WTC11 (cell line): ENCODE measurements around the gene CELA3A. TPM values are rescaled to one million over a fixed set of nuclear protein-coding genes. Genes with fewer than 3 reads are reported as not detected.
"Not testable (repeated sequence)": the region's sequence is repeated elsewhere in the genome, so short reads cannot be mapped to it uniquely, and the experiment has no call there.

Experiments
- ATAC-seq: fragments of 200-7000 bp; cut with Tn5 transposase; 2 replicates; pipeline ENCODE4 v1.10.0; 2021; ENCODE audit warnings: mild to moderate bottlenecking, moderate library complexity
- CTCF ChIA-PET: fragments of 300-600 bp; sonication (Branson Sonifier 250); formaldehyde crosslinking; loops from one replicate; lab custom pipeline; 2021; ENCODE audit warnings: antibody characterized with exemption; lab: Charles Lee
- POLR2A ChIA-PET: fragments of 350-600 bp; sonication (Branson Sonifier 250); formaldehyde crosslinking; loops from one replicate; lab custom pipeline; 2021; ENCODE audit warnings: antibody characterized with exemption; lab: Charles Lee
- DNase-seq: peaks from one replicate; pipeline ENCODE4 v3.0.0; 2021; ENCODE audit warnings: low spot score
- H3K27ac Mint-ChIP-seq: 2 replicates; pipeline ENCODE4 v1.8.0; 2021; ENCODE audit warnings: mixed read lengths
- H3K27me3 Mint-ChIP-seq: 2 replicates; pipeline ENCODE4 v1.8.0; 2021; ENCODE audit warnings: low read depth, mild to moderate bottlenecking, moderate library complexity, mixed read lengths
- H3K36me3 Mint-ChIP-seq: 2 replicates; pipeline ENCODE4 v1.8.0; 2021; ENCODE audit warnings: mixed read lengths
- H3K4me1 Mint-ChIP-seq: 2 replicates; pipeline ENCODE4 v1.8.0; 2022; ENCODE audit warnings: mixed read lengths
- H3K4me3 Mint-ChIP-seq: 2 replicates; pipeline ENCODE4 v1.8.0; 2021; ENCODE audit warnings: mild to moderate bottlenecking, moderate library complexity, mixed read lengths
- H3K9me3 Mint-ChIP-seq: 2 replicates; pipeline ENCODE4 v1.8.0; 2021; ENCODE audit warnings: mixed read lengths
- ATF1 ChIP-seq: sonication (generic); formaldehyde crosslinking; IDR thresholded peaks from 2 replicates; pipeline ENCODE4 v1.8.1; 2023; ENCODE audit warnings: mild to moderate bottlenecking, moderate library complexity, missing genetic modification reagents
- ATF3 ChIP-seq: sonication (generic); formaldehyde crosslinking; conservative IDR thresholded peaks from 2 replicates; pipeline ENCODE4 v1.8.1; 2022; ENCODE audit warnings: mild to moderate bottlenecking, missing genetic modification reagents
- ELF4 ChIP-seq: sonication (generic); formaldehyde crosslinking; IDR thresholded peaks from 2 replicates; pipeline ENCODE4 v1.8.1; 2022; ENCODE audit warnings: low read depth, mild to moderate bottlenecking, moderate library complexity, missing genetic modification reagents
- FOXP4 ChIP-seq: sonication (generic); formaldehyde crosslinking; IDR thresholded peaks from 2 replicates; pipeline ENCODE4 v1.8.0; 2022; ENCODE audit warnings: mild to moderate bottlenecking, missing genetic modification reagents
- HMGA2 ChIP-seq: fragments of 250-450 bp; sonication (Bioruptor Pico); IDR thresholded peaks from 2 replicates; pipeline ENCODE4 v1.4.0; 2021; ENCODE audit warnings: mild to moderate bottlenecking, moderate library complexity
- IRF1 ChIP-seq: sonication (generic); formaldehyde crosslinking; IDR thresholded peaks from 2 replicates; pipeline ENCODE4 v1.8.0; 2023; ENCODE audit warnings: missing genetic modification reagents
- JUN ChIP-seq: sonication (generic); formaldehyde crosslinking; IDR thresholded peaks from 2 replicates; pipeline ENCODE4 v1.8.0; 2023; ENCODE audit warnings: mild to moderate bottlenecking, missing genetic modification reagents
- MXD4 ChIP-seq: fragments of 250-450 bp; sonication (Bioruptor Pico); IDR thresholded peaks from 2 replicates; pipeline ENCODE4 v1.8.0; 2021; ENCODE audit warnings: mild to moderate bottlenecking, moderate library complexity, borderline replicate concordance
- NFYB ChIP-seq: sonication (generic); formaldehyde crosslinking; conservative IDR thresholded peaks from 2 replicates; pipeline ENCODE4 v1.8.0; 2022; ENCODE audit warnings: low read depth, missing genetic modification reagents
- PREB ChIP-seq: sonication (generic); formaldehyde crosslinking; IDR thresholded peaks from 2 replicates; pipeline ENCODE4 v1.8.1; 2022; ENCODE audit warnings: mild to moderate bottlenecking, missing genetic modification reagents, moderate library complexity, borderline replicate concordance
- SP1 ChIP-seq: sonication (generic); formaldehyde crosslinking; conservative IDR thresholded peaks from 2 replicates; pipeline ENCODE4 v1.8.1; 2022; ENCODE audit warnings: missing genetic modification reagents
- TP53 ChIP-seq: sonication (generic); formaldehyde crosslinking; IDR thresholded peaks from 2 replicates; pipeline ENCODE4 v1.8.1; 2023; ENCODE audit warnings: mild to moderate bottlenecking, missing genetic modification reagents
- ZBTB21 ChIP-seq: sonication (generic); formaldehyde crosslinking; IDR thresholded peaks from 2 replicates; pipeline ENCODE4 v1.8.1; 2023; ENCODE audit warnings: mild to moderate bottlenecking, missing genetic modification reagents, borderline replicate concordance
- ZNF263 ChIP-seq: sonication (generic); formaldehyde crosslinking; IDR thresholded peaks from 2 replicates; pipeline ENCODE4 v1.8.1; 2022; ENCODE audit warnings: low read depth, mild to moderate bottlenecking, moderate library complexity, missing genetic modification reagents
- ZNF416 ChIP-seq: fragments of 250-450 bp; sonication (Bioruptor Pico); IDR thresholded peaks from 2 replicates; pipeline ENCODE4 v1.9.0; 2021; ENCODE audit warnings: mild to moderate bottlenecking, inconsistent platforms
- total RNA-seq: library from RNA; stranded (reverse); gene quantifications from 3 replicates; pipeline ENCODE4 v1.2.3, GENCODE V29; 2021

The CELA3A gene
- total RNA-seq, 1 experiment from 2014 or later: 8.0 TPM

- DNase-seq (no peak), ATAC-seq (no peak)
- Mint-ChIP-seq H3K27ac (no peak overlapping the region), H3K4me3 (no peak overlapping the region), H3K27me3 (no peaks in the 10 kb centered on the region), H3K9me3 (no peaks in the 10 kb centered on the region), H3K36me3 (no peaks in the 10 kb centered on the region), H3K4me1 (peaks cover 10% of the 10 kb centered on the region)
- CTCF ChIA-PET: interaction anchor here (1.3 kb wide), 1 partner anchor 8 kb away, joined by 3 read pairs; no protein-coding TSS in a partner anchor
- TF ChIP-seq FOXP4 (CRISPR knock-in tag) (no peak), ATF3 (CRISPR knock-in tag) (no peak), TP53 (CRISPR knock-in tag) (no peak), MXD4 (CRISPR knock-in tag) (no peak), SP1 (CRISPR knock-in tag) (no peak), ZBTB21 (CRISPR knock-in tag) (no peak)
- POLR2A ChIA-PET: interaction anchor here (0.6 to 0.7 kb wide), 2 partner anchors 220 to 996 kb away, joined by 5 read pairs; no protein-coding TSS in a partner anchor
These were observed 29.0 kb downstream of the CELA3A start for GRCh38 chr1:22030473-22030872.

GRCh38 chr1:22031214-22031962 is 29.9 kb downstream of the CELA3A start:
- H3K9me3 Mint-ChIP-seq: no peaks in the 10 kb centered on the region
- no peaks in the 10 kb centered on the region for H3K36me3 Mint-ChIP-seq
- no peak for DNase-seq
- TF ChIP-seq ZNF416 (CRISPR knock-in tag) (no peak), ATF1 (CRISPR knock-in tag) (no peak), JUN (CRISPR knock-in tag) (no peak), NFYB (no peak), MXD4 (CRISPR knock-in tag) (no peak), ELF4 (no peak), PREB (no peak), ZNF263 (CRISPR knock-in tag) (no peak), HMGA2 (no peak), IRF1 (CRISPR knock-in tag) (no peak)
- peaks cover 3% of the 10 kb centered on the region for H3K4me1 Mint-ChIP-seq
- CTCF ChIA-PET: interaction anchor here (1.3 kb wide), 1 partner anchor 9 kb away, joined by 3 read pairs; no protein-coding TSS in a partner anchor
- H3K4me3 Mint-ChIP-seq: no peak overlapping the region
- no peak for ATAC-seq
- POLR2A ChIA-PET: interaction anchor here (0.5 kb wide), 1 partner anchor 39 kb away, joined by 5 read pairs; no protein-coding TSS in a partner anchor
- no peak overlapping the region for H3K27ac Mint-ChIP-seq
- no peaks in the 10 kb centered on the region for H3K27me3 Mint-ChIP-seq

- ChIA-PET CTCF (interaction anchor here (1.7 kb wide), 1 partner anchor 12 kb away, joined by 3 read pairs; no protein-coding TSS in a partner anchor), POLR2A (interaction anchor here (0.6 kb wide), 1 partner anchor 41 kb away, joined by 3 read pairs; no protein-coding TSS in a partner anchor)
- not testable (repeated sequence) for DNase-seq, H3K27ac Mint-ChIP-seq, H3K36me3 Mint-ChIP-seq, H3K27me3 Mint-ChIP-seq, H3K9me3 Mint-ChIP-seq, H3K4me3 Mint-ChIP-seq, ATAC-seq
- peaks cover 21% of the 10 kb centered on the region for H3K4me1 Mint-ChIP-seq
These were observed 33.4 kb downstream of the CELA3A start for GRCh38 chr1:22034834-22035233.
